Stromal cell of bone marrow (primary cell): Measurements from ENCODE around the gene OTOF.
A peak's percentile ranks its signal among the peaks of the same experiment; 100 is the strongest.

Experiments
- DNase-seq: peaks from one replicate; pipeline ENCODE4 v3.0.0-alpha.2; 2012; ENCODE audit warnings: low read depth

The OTOF gene

GRCh38 chr2:26464390-26465265 is 13.3 kb downstream of the OTOF start:
- DNase-seq, result no peak

DNA sequence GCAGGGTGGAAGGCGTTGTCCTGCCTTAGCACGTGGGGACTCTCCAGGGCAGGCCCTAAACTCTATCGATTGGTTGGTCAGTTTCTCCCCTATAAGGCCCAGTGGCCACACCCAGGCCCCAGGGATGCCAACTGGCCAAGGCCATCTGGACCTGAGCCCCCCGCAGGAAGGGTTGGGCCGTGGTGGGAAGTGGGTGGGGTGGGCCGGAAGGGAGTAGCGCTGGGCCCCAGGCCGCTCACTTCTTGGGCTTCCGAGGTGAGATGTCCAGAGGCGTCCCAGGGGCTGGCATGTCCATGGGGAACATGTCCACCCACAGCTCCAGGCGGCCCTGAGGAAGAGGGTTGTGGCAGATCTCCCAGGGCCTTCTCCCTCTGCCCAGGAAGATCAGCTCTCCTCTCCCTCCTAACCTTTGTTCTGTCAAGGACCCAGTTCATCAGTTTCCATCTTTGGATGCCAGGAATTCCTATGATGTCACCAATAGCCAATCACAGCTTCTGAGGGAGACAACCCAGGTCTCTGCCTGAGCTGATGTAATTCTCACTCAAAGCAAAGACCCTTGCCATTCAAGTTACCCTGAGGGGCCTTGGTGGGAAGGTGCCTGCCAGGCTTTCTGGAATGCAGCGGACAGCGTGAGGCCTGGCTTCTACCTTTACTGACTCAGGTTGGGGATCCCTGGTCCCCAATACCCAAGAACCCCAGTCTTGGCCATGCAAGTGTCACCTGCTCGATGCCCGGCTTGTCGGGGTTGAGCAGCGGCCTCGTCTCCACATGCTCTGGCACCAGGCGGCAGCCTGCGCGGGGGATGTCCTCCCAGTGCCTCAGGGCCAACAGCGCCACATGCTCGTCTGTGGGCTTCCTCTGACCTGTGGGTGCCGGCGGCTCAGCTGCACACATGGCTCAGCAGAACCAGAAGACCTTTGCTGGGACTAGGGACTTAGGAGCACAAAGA is 14.4 kb downstream of the OTOF start:
- DNase-seq, result no peak

DNA sequence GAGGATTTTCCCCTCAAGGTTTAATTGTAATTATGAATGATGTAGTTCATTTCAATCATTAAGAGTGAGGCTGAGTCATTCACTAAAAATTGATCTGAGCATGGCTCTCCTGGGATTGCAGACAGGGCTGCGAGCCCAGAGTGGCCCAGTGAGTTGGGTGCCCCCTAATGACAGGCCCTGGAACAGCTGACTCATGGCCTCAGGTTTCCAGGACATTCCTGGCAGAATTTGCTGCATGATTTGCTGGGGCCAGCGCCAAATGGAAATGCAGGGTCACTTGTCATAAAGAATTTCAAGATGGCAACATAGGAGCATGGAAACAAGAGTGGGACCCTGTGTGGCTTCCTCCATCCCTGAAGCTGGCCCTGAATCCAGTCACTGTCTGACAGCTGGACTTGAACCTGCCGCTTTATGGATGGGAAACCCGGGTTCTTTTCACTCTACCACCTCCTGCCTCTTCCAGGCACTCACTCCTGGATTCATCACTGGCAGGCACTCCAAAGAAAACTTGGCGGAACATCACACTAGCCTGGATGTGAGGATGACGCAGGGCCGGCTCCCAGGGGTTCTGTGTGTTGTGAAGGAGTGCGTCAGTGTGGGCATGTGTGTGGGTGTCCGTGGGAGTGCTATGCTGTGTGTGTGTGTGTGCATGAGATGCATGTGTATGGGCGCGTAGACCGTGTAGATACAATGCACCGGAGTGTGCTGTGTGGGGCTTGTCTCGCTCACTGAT is 15.2 kb downstream of the OTOF start:
- peak; percentile 74 for DNase-seq

DNA sequence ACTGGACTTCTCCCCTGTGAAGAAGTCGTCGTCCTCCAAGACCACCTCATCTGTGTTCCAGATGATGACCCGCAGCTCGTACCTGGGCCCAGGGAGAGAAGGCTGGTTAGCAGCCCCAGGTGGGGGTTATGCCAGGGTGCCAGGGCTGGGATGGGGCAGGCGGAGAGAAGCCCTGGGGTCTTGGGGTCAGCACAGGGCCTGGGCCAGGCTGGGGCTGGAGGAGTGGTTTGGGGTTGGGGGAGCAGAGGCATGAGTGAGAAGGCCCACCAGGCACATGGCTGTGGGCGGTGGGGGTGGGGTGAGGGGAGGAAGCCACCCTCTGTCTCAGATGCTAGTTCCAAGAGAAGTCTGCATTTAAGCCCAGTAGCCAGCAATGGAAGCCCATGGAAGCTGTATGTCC is 15.8 kb downstream of the OTOF start:
- DNase-seq, result no peak

DNA sequence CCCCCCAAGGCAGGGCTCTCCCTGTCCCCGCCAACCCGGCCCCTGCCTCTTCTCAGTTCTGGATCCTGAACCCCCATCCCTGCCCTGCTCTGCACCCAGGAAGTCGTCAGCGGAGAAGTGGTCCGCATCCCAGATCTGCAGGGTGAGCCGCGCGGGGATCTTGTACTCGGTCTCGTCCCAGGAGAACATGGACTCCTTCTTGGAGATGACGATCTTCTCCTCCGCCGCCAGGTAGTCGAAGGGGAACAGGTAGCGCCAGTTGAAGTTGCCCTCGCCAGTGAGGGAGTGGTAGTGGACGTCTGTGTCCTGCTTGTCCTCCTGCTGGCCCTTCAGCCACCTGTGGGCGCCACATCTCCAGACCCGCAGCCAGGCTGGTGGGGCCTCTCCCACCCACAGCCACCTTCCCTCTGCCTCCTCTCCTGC is 16.3 kb downstream of the OTOF start:
- DNase-seq, result no peak

GRCh38 chr2:26460613-26461031 is 17.3 kb downstream of the OTOF start:
- DNase-seq, result no peak

DNA sequence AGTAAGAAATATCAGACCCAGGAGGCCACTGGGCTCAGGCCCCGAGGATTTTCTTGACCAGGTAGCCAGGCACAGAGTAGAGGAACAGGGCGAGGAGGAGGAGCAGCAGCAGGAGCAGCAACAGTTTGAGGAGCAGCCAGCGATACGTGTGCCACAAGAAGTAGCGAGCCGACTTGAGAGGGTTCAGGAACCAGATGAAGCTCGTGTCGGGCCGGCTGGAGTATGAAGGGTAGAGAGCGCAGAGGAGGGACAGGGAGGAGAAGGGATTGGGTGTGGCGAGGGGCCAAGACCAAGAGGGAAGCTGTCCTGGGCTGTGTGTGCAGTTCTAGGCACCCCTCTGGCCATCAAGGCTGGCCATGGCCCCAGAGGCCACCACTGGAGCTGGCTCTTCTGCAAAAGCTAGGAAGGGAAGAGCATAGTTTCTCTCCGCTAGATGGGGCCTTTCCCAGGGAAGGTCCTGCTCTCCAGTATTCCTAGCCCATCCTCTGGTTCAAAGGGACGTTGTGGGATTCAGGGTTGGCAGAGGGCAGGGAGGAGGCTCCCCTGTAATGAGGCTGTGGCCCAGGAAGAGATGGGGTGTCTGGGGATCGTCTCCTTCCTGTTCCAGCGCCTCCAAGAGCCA is 17.8 kb downstream of the OTOF start:
- DNase-seq, result no peak

GRCh38 chr2:26458365-26459042 is 19.4 kb downstream of the OTOF start:
- no peak for DNase-seq

- DNase-seq, result no peak
Measured at GRCh38 chr2:26457695-26458364, 20.1 kb downstream of the OTOF start.

DNA sequence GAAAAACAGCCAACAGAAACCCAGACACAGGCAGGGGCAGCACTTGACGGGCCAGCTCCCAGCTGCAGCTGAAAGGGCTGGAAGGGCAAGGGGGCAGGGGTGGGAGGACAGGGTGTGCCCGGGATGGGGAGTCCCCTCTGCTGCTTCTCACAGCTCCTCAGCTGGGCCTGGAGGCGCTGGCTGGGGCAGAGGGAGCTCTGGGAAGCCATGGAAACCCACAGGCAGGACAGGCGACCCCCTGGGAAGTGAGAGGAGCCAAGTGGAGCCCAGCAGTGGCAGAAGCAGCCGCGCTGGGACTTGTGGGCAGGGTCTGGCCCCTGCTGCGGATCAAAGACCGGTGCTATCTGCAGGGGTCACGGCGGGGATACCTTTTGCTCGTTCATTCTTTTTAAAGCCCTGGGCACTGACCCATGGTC is 20.7 kb downstream of the OTOF start:
- DNase-seq, result no peak

DNA sequence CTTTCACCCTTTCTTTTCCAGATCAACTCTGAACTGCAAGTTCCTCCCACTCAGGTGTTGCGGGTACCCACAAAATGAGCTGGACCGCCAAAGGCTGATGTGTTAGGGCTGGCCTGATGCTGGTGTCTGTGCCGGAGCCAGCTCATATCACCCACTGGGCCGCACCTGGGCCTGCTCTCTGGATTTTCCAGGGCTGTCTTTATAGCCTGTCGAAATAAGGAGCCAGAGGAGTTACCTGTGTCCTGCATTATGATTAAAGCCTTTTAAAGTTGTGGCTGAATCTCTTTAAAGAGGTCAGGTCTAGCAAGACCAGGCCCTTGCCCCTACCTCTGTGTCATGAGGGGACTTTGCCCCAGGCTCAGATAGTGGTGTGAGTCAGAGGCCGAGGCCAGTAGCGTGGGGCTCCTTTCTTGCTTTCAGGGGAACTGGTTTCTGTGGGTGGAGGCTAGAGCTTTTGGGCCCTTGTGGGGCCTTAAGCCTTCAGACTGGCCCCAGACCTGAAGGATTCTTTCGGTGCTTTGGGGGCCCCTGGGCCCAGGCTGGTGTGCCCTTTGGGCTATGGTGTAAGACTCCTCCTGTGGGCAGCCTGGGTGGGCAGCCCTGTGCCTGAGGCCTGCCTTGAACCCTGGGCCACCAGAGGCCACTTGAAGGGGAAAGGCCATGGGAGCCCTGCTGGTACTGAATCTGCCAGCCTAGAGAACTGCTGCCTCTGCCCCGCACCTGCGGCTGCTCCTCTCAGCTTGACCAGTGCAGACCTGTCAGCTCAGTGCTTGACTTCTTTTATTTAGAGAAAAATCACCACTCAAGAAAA is 21.3 kb downstream of the OTOF start:
- DNase-seq, result no peak

DNA sequence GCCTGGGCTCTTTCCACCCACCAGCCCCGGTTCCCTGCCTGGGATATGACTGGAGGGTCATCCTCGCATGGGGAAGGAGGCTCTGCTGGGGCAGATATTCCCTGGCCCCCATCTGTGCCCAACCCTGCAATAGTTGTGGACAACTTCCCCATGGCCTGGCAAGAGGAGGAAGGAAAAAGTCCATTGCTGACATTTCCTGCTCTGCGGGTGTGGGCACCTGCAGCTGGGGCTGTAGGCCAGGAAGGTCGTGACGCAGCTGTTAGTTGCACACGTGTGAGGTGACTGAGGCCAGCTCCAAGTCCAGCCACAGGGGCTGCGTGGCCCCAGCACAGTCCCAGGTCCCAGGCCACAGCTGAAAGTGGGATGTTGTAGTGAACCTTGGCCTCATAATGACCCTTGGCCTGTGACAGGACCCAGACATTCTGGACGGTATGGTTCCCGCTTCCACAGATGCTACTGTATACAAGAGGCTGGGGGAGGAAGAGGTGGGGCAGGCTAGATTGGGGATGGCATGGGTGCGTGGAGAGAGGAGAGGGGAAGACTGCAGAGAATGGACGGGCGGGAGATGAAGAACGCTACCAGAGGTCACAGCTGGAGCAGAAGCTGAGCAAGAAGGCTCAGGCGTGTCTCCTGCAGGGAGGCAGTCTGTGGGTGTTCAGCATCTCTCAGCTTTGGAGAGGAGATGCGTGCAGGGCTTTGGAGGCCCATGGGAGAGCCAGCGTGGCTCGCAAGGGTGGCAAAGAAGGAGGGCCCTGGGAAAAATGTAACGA is 22.1 kb downstream of the OTOF start:
- no peak for DNase-seq

- DNase-seq, result no peak
Measured at GRCh38 chr2:26455037-26455669, 22.8 kb downstream of the OTOF start.

GRCh38 chr2:26454561-26455001 is 23.3 kb downstream of the OTOF start:
- DNase-seq, result no peak

- no peak for DNase-seq
Measured at GRCh38 chr2:26453421-26454329, 24.2 kb downstream of the OTOF start.

GRCh38 chr2:26451700-26452099 is 26.2 kb downstream of the OTOF start:
- no peak for DNase-seq

- DNase-seq, result no peak
Measured at GRCh38 chr2:26450031-26450635, 27.8 kb downstream of the OTOF start.
